Measurements from ENCODE around the gene SDR42E1.

GRCh38 chr16:82024316-82024715 is 13.0 kb upstream of the SDR42E1 start:
- TF ChIP-seq POLR2A (IDR thresholded peaks at IDR 0.05; ENCODE audit: low read depth, low read length), result no peak
- TF ChIP-seq, protein P1, sequence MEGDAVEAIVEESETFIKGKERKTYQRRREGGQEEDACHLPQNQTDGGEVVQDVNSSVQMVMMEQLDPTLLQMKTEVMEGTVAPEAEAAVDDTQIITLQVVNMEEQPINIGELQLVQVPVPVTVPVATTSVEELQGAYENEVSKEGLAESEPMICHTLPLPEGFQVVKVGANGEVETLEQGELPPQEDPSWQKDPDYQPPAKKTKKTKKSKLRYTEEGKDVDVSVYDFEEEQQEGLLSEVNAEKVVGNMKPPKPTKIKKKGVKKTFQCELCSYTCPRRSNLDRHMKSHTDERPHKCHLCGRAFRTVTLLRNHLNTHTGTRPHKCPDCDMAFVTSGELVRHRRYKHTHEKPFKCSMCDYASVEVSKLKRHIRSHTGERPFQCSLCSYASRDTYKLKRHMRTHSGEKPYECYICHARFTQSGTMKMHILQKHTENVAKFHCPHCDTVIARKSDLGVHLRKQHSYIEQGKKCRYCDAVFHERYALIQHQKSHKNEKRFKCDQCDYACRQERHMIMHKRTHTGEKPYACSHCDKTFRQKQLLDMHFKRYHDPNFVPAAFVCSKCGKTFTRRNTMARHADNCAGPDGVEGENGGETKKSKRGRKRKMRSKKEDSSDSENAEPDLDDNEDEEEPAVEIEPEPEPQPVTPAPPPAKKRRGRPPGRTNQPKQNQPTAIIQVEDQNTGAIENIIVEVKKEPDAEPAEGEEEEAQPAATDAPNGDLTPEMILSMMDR (IDR thresholded peaks at IDR 0.05 in 2 of 3, conservative IDR thresholded peaks at IDR 0.05 in 1 of 3; ENCODE audit: control insufficient read depth in 2 of 3, extremely low read depth in 1 of 3, insufficient read depth in 1 of 3, low read depth in 3 of 3, low read length in 3 of 3), result no peak
